ENCODE results near the gene PARD3.

- TF ChIP-seq MYC (IDR thresholded peaks at IDR 0.05; ENCODE audit: low read depth, low read length) (no peak), EZH2 (IDR thresholded peaks at IDR 0.05; ENCODE audit: borderline replicate concordance, low read depth, low read length, severe bottlenecking) (no peak), CTCF (IDR thresholded peaks at IDR 0.05; ENCODE audit: extremely low read depth in 1 of 2, insufficient read depth in 1 of 2, low read depth in 1 of 2, low read length in 2 of 2) (no peak), POLR2A (IDR thresholded peaks at IDR 0.05; ENCODE audit: low read depth, low read length) (no peak), FOS (IDR thresholded peaks at IDR 0.05; ENCODE audit: borderline replicate concordance, insufficient read depth, low read length) (no peak)
Observed at GRCh38 chr10:34346516-34347100, 468.5 kb downstream of the PARD3 start.
